ENCODE measurements around the gene PXK.

- TF ChIP-seq RAD21 (IDR thresholded peaks at IDR 0.05; ENCODE audit: low read depth): peak; percentile 46
- no peak for TF ChIP-seq REST (IDR thresholded peaks at IDR 0.05; ENCODE audit: low read depth)
- TF ChIP-seq TAF1 (IDR thresholded peaks at IDR 0.05; ENCODE audit: low read depth): no peak
- TF ChIP-seq MAX (IDR thresholded peaks at IDR 0.05): no peak
- no peak for TF ChIP-seq TCF12 (IDR thresholded peaks at IDR 0.05; ENCODE audit: low read depth)
- no peak for TF ChIP-seq EP300 (IDR thresholded peaks at IDR 0.05; ENCODE audit: borderline replicate concordance)
- no peak for TF ChIP-seq YY1 (IDR thresholded peaks at IDR 0.05; ENCODE audit: low read depth)
- no peak for TF ChIP-seq CEBPB (IDR thresholded peaks at IDR 0.05)
- TF ChIP-seq USF1 (IDR thresholded peaks at IDR 0.05): no peak
- TF ChIP-seq NFIC (IDR thresholded peaks at IDR 0.05): no peak
- TF ChIP-seq ZBTB7A (IDR thresholded peaks at IDR 0.05; ENCODE audit: low read depth): no peak
Measured at GRCh38 chr3:58299839-58300516, 32.7 kb upstream of the PXK start.

All from Ishikawa (cell line).